GM20000 (cell line): ENCODE measurements around the gene SELENON.

Experiments
- DNase-seq: peaks from one replicate; pipeline ENCODE4 v3.0.0; 2012; ENCODE audit warnings: low spot score
- CTCF ChIP-seq: IDR thresholded peaks from 2 replicates; pipeline ENCODE4 v1.5.1; 2012; ENCODE audit warnings: mild to moderate bottlenecking, control low read depth; ENCODE audit errors: extremely low read depth, missing control alignments

The SELENON gene

GRCh38 chr1:25779894-25780293, 20.1 kb upstream of the SELENON start:
- DNase-seq, result no peak
- TF ChIP-seq CTCF, result no peak

DNA sequence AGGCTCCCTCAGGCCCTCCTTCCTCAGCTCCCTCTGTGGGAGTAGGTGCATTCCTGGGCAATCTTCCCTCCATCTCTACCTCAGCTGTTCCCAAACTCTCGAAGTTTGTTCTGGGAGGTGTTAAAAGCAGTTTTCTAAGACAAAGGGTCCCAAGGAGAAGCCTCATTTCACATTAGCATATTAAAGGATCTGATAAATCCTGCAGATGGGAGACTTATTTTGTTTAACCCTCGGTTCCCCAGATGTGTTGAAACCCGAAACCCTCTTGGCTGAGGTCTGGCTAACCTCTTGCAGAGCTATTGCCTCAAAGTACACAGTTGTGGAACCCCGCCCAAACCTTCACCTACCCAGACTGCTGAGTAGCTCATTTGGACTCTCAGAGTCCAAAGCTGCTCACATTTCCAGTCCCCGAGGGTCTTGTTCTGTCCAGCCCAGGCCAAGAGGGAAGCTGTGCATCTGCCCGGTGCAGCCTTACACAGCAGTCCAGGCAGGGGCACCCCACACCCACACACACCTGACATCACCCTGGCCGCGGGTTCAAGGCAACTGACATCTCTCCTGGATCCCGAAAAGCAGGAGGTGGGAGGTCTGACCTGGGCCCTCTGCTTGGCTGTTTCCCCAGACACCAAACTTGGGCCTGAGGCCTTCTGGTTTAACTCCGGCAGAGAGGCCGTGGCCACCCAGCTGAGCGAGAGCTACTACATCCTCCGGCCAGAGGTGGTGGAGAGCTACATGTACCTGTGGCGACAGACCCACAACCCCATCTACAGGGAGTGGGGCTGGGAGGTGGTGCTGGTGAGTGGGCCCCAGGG, 19.5 kb upstream of the SELENON start:
- no peak for TF ChIP-seq CTCF
- DNase-seq, result no peak

GRCh38 chr1:25781130-25781433, 18.9 kb upstream of the SELENON start:
- no peak for TF ChIP-seq CTCF

GRCh38 chr1:25782608-25783201, 17.3 kb upstream of the SELENON start:
- DNase-seq, result no peak
- no peak for TF ChIP-seq CTCF

More at GRCh38 chr1:25781130-25781433, 18.9 kb upstream of the SELENON start:
- DNase-seq, result no peak

DNA sequence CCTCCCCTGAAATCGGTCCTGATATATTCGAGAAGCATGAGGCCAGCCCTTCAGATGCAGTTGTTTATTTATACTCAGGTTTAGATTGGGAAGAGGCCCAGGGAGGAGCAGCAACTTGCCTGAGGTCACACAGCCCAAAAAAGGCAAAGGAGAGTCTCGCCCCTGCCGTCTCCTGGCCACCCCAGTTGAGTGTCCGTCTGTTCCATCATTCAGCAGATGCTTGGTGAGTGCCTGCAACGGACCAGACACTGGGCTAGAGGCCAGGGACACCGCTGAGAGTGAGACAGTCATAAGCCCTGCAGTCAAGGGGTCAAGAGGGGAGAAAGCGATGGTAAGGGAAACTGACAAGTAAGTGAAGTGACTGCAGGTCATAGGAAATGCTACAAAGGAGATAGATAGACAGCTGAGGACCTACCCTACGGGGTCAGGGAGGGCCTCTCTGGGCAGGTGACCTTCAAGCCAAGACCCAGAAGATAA, 15.4 kb upstream of the SELENON start:
- no peak for TF ChIP-seq CTCF
- DNase-seq, result no peak

DNA sequence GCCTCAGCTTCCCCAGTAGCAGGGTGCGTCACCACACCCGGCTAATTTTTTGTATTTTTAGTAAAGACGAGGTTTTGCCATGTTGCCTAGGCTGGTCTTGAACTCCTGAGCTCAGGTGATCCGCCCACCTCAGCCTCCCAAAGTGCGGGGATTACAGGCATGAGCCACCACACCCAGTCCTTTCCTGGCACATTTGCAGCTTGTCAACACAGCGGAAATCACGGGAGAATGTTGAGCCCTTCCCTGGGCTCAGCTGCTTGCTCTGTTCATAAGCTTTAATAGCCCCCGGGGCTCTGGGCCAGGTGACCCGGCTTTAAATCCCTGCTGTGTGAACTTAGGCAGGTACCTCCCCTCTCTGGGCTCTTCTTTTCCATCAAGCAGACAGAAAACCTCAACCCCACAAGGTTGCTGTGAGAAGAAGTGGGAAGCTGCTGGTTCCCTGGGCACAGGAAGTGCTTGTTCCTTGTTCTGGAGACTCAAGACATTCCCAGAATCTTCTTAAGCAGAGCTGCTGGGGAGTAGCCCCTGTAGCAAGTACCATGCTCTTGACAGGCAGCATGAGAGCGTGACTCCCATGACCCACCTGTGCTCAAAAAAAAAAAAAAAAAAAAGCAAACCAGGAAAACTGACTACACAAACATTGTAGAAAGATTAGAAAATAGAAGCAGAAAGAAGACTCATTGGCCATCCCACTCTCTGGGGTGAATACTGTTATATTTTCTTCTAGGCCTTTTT, 14.5 kb upstream of the SELENON start:
- no peak for DNase-seq
- no peak for TF ChIP-seq CTCF
